Measurements from ENCODE around the gene OTUB1.

- TF ChIP-seq POLR2A (IDR thresholded peaks at IDR 0.05) (no peak), POLR2AphosphoS5 (IDR thresholded peaks at IDR 0.05) (no peak)
- TF ChIP-seq, protein P1, sequence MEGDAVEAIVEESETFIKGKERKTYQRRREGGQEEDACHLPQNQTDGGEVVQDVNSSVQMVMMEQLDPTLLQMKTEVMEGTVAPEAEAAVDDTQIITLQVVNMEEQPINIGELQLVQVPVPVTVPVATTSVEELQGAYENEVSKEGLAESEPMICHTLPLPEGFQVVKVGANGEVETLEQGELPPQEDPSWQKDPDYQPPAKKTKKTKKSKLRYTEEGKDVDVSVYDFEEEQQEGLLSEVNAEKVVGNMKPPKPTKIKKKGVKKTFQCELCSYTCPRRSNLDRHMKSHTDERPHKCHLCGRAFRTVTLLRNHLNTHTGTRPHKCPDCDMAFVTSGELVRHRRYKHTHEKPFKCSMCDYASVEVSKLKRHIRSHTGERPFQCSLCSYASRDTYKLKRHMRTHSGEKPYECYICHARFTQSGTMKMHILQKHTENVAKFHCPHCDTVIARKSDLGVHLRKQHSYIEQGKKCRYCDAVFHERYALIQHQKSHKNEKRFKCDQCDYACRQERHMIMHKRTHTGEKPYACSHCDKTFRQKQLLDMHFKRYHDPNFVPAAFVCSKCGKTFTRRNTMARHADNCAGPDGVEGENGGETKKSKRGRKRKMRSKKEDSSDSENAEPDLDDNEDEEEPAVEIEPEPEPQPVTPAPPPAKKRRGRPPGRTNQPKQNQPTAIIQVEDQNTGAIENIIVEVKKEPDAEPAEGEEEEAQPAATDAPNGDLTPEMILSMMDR (IDR thresholded peaks at IDR 0.05): no peak
Measured at GRCh38 chr11:64043545-64043944, 57.3 kb downstream of the OTUB1 start.

Measured in breast epithelium (tissue), 3 donors.